Neural cell (in vitro differentiated cells): ENCODE measurements around the gene SLC25A21. TPM values are rescaled to one million over a fixed set of nuclear protein-coding genes. Genes with fewer than 3 reads are reported as not detected.

ENCODE experiments used
- H2AFZ ChIP-seq: fragments of 200-600, 300-800 bp; sonication (generic), shearing (Covaris generic); 2 replicates; pipeline ENCODE4 v1.6.0; 2014; ENCODE audit warnings: low read depth, mild to moderate bottlenecking, antibody characterized with exemption, low read length, moderate library complexity
- H3F3A ChIP-seq: fragments of 200-600 bp; shearing (Covaris generic); 2 replicates; pipeline ENCODE4 v1.6.1; 2016; ENCODE audit warnings: mild to moderate bottlenecking, moderate library complexity, mixed read lengths, antibody characterized with exemption, low read length; ENCODE audit not compliant: insufficient read depth, poor library complexity, severe bottlenecking
- H3K27ac ChIP-seq: fragments of 200-600, 300-800 bp; sonication (generic), shearing (Covaris generic); 2 replicates; pipeline ENCODE4 v1.5.1; 2014; ENCODE audit warnings: mild to moderate bottlenecking, low read length, moderate library complexity
- H3K27me3 ChIP-seq: fragments of 300-800, 200-600 bp; sonication (generic), shearing (Covaris generic); 2 replicates; pipeline ENCODE4 v1.6.0; 2014; ENCODE audit warnings: mild to moderate bottlenecking, low read depth, low read length, moderate library complexity; ENCODE audit not compliant: insufficient read depth
- H3K36me3 ChIP-seq: fragments of 300-800, 200-600 bp; sonication (generic), shearing (Covaris generic); 2 replicates; pipeline ENCODE4 v1.5.1; 2014; ENCODE audit warnings: mild to moderate bottlenecking, antibody characterized with exemption, low read length, moderate library complexity; ENCODE audit not compliant: insufficient read depth
- H3K4me2 ChIP-seq: fragments of 300-800, 200-600 bp; sonication (generic), shearing (Covaris generic); 2 replicates; pipeline ENCODE4 v1.6.0; 2014; ENCODE audit warnings: mild to moderate bottlenecking, low read length
- H3K4me3 ChIP-seq: fragments of 300-800, 200-600 bp; sonication (generic), shearing (Covaris generic); 2 replicates; pipeline ENCODE4 v1.5.1; 2014; ENCODE audit warnings: mild to moderate bottlenecking, low read length, moderate library complexity
- H3K79me2 ChIP-seq: fragments of 200-600 bp; shearing (Covaris generic); replicated peaks from 2 replicates; pipeline ENCODE4 v1.6.0; 2014; ENCODE audit warnings: mild to moderate bottlenecking, low read length, moderate library complexity; ENCODE audit not compliant: insufficient read depth
- H3K9ac ChIP-seq: fragments of 300-800, 200-600 bp; sonication (generic), shearing (Covaris generic); 2 replicates; pipeline ENCODE4 v1.6.1; 2016; ENCODE audit warnings: mild to moderate bottlenecking, low read length, mixed read lengths
- H3K9me2 ChIP-seq: fragments of 200-600 bp; shearing (Covaris generic); 2 replicates; pipeline ENCODE4 v1.6.1; 2016; ENCODE audit warnings: mild to moderate bottlenecking, low read length, mixed read lengths; ENCODE audit not compliant: insufficient read depth
- H3K9me3 ChIP-seq: fragments of 200-600, 300-800 bp; sonication (generic), shearing (Covaris generic); 2 replicates; pipeline ENCODE4 v1.6.1; 2016; ENCODE audit warnings: mild to moderate bottlenecking, mixed run types, low read length, moderate library complexity, mixed read lengths
- H4K20me1 ChIP-seq: fragments of 200-600 bp; shearing (Covaris generic); 2 replicates; pipeline ENCODE4 v1.6.1; 2016; ENCODE audit warnings: mild to moderate bottlenecking, mixed run types; ENCODE audit not compliant: insufficient read depth
- CTCF ChIP-seq: fragments of 450-650 bp; IDR thresholded peaks from 2 replicates; pipeline ENCODE4 v1.5.1; 2014; ENCODE audit warnings: antibody characterized with exemption, mild to moderate bottlenecking, moderate library complexity; ENCODE audit not compliant: poor library complexity, severe bottlenecking
- EP300 ChIP-seq: fragments of 450-650 bp; conservative IDR thresholded peaks from 2 replicates; pipeline ENCODE4 v1.6.1; 2014; ENCODE audit warnings: antibody characterized with exemption, mild to moderate bottlenecking, moderate library complexity; ENCODE audit not compliant: poor library complexity, severe bottlenecking
- EZH2 ChIP-seq: fragments of 200-600, 300-800 bp; shearing (Covaris generic), sonication (generic); IDR thresholded peaks from 2 replicates; pipeline ENCODE4 v1.6.1; 2014; ENCODE audit warnings: antibody characterized with exemption, low read length, borderline replicate concordance, mild to moderate bottlenecking; ENCODE audit not compliant: insufficient read depth, poor library complexity, severe bottlenecking
- MXI1 ChIP-seq: fragments of 450-650 bp; conservative IDR thresholded peaks from 2 replicates; pipeline ENCODE4 v1.6.1; 2014; ENCODE audit warnings: antibody characterized with exemption, mild to moderate bottlenecking; ENCODE audit not compliant: poor library complexity, severe bottlenecking
- POLR2AphosphoS5 ChIP-seq: IDR thresholded peaks from 2 replicates; pipeline ENCODE4 v1.6.1; 2012
- RAD21 ChIP-seq: fragments of 450-650 bp; conservative IDR thresholded peaks from 2 replicates; pipeline ENCODE4 v1.6.1; 2014; ENCODE audit warnings: antibody characterized with exemption, mild to moderate bottlenecking, moderate library complexity
- REST ChIP-seq: IDR thresholded peaks from 2 replicates; pipeline ENCODE4 v1.6.1; 2012; ENCODE audit warnings: borderline replicate concordance
- SMC3 ChIP-seq: fragments of 450-650 bp; conservative IDR thresholded peaks from 2 replicates; pipeline ENCODE4 v1.6.1; 2014; ENCODE audit warnings: antibody characterized with exemption, mild to moderate bottlenecking, moderate library complexity; ENCODE audit not compliant: poor library complexity
- TAF1 ChIP-seq: IDR thresholded peaks from 2 replicates; pipeline ENCODE4 v1.6.1; 2012; ENCODE audit warnings: low read depth
- polyA plus RNA-seq: library from polyadenylated mRNA; depleted of rRNA; stranded (reverse); fragments of >200 nt; gene quantifications from 2 replicates; pipeline ENCODE4 v1.2.3, GENCODE V29; 2014

The SLC25A21 gene
- polyA plus RNA-seq, 1 donor from 2014 or later = 0.35 TPM

- Histone ChIP-seq H3K9me3 (no peaks in the 10 kb centered on the region), H3K4me3 (no peak overlapping the region), H3K27ac (no peak overlapping the region), H3K4me2 (no peak overlapping the region), H3K27me3 (no peaks in the 10 kb centered on the region), H3K9me2 (no peaks in the 10 kb centered on the region), H4K20me1 (no peaks in the 10 kb centered on the region), H3F3A (no peaks in the 10 kb centered on the region), H3K79me2 (no peaks in the 10 kb centered on the region), H3K9ac (no peak overlapping the region), H3K36me3 (no peaks in the 10 kb centered on the region), H2AFZ (no peak overlapping the region)
- TF ChIP-seq TAF1 = no peak
- TF ChIP-seq EZH2 = no peak
- no peak for TF ChIP-seq EP300
- no peak for TF ChIP-seq RAD21
- no peak for TF ChIP-seq REST
- TF ChIP-seq MXI1 = no peak
- TF ChIP-seq CTCF = no peak
- no peak for TF ChIP-seq SMC3
- TF ChIP-seq POLR2AphosphoS5 = no peak
Observed at GRCh38 chr14:37131205-37131604, 41.2 kb downstream of the SLC25A21 start.

GRCh38 chr14:37129047-37129446 lies 43.4 kb downstream of the SLC25A21 start:
- Histone ChIP-seq H3F3A (no peaks in the 10 kb centered on the region), H3K27me3 (no peaks in the 10 kb centered on the region), H4K20me1 (no peaks in the 10 kb centered on the region), H3K36me3 (no peaks in the 10 kb centered on the region), H3K4me2 (no peak overlapping the region), H3K9me3 (no peaks in the 10 kb centered on the region), H3K79me2 (no peaks in the 10 kb centered on the region), H2AFZ (no peak overlapping the region), H3K4me3 (no peak overlapping the region), H3K27ac (no peak overlapping the region), H3K9ac (no peak overlapping the region), H3K9me2 (no peaks in the 10 kb centered on the region)
- TF ChIP-seq MXI1 = no peak
- TF ChIP-seq RAD21 = no peak
- no peak for TF ChIP-seq CTCF
- no peak for TF ChIP-seq TAF1
- TF ChIP-seq POLR2AphosphoS5 = no peak
- TF ChIP-seq EZH2 = no peak
- no peak for TF ChIP-seq REST
